Pancreas (tissue), 10 donors: Measurements from ENCODE around the gene LRRC56. TPM values are rescaled to one million over a fixed set of nuclear protein-coding genes. Genes with fewer than 3 reads are reported as not detected.

Source experiments
- ATAC-seq, 4 donors: fragments of 200-7000 bp; cut with Tn5 transposase; one replicate each; pipeline versions ENCODE4 v1.8.0 to v1.9.1; 2020; ENCODE audit warnings: mild to moderate bottlenecking in 4 of 4, moderate library complexity in 4 of 4
- DNase-seq, 6 donors: peaks; one replicate each; pipeline ENCODE4 v3.0.0-alpha.2; 2020
- FAIRE-seq: peaks from 2 replicates; lab custom pipeline; 2012; peaks lifted over from hg19 to GRCh38; lab: Jason Lieb, UNC
- H3K27ac ChIP-seq, 4 donors: fragments of 200-600 bp; sonication (generic); 1 replicate in 3 of 4; 2 replicates in 1 of 4; pipeline versions ENCODE4 v1.5.0 to v1.8.0; 2020
- H3K27me3 ChIP-seq, 4 donors: fragments of 200-600 bp; one replicate each; pipeline ENCODE4 v1.8.0; 2021
- H3K36me3 ChIP-seq, 3 donors: fragments of 200-600 bp; sonication (generic) in 1 of 3; one replicate each; pipeline versions ENCODE4 v1.5.0 to v1.8.0; 2020 to 2021
- H3K4me1 ChIP-seq, 3 donors: fragments of 200-600 bp; one replicate each; pipeline ENCODE4 v1.8.0; 2021
- H3K4me3 ChIP-seq, 4 donors: fragments of 200-600 bp; sonication (generic) in 2 of 4; one replicate each; pipeline versions ENCODE4 v1.5.0 to v1.8.0; 2020 to 2021
- H3K9me3 ChIP-seq, 4 donors: fragments of 200-600 bp; one replicate each; pipeline ENCODE4 v1.8.0; 2021
- WGBS, 2 donors: extraction: QIAGEN DNeasy Blood & Tissue Kit; methylation state at CpG; one replicate each; pipeline ENCODE4 v1.1.7; 2013; 5-methylcytosine and 5-hydroxymethylcytosine counted together
- intact Hi-C, 3 donors: fragments of 100-400 bp; cut with DNase I; formaldehyde crosslinking; loops; one replicate each; pipeline versions ENCODE4 v1.11.1 to v1.14.2; 2022
- polyA plus RNA-seq, 2 donors: library from polyadenylated mRNA; stranded (reverse); fragments of 200-250 nt; gene quantifications; one replicate each; pipeline ENCODE4 v1.2.3, GENCODE V29; 2013
- total RNA-seq, 6 donors: library from RNA; stranded (reverse); fragmentation: NEBNext Ultra II Directional in 4 of 6; extraction: Animal tissue kit (Norgen Biotek cat#: 25700) in 4 of 6; gene quantifications; one replicate each; pipeline versions ENCODE4 v1.2.1 to v1.2.4, GENCODE V29; 2021 to 2023
- TF ChIP-seq, protein P1 (sequence below), 4 donors: fragments of 200-600 bp; sonication (generic) in 3 of 4; IDR thresholded peaks; one replicate each; pipeline versions ENCODE4 v1.5.0 to v1.8.0; 2021; ENCODE audit warnings: antibody characterized with exemption in 4 of 4
- donor health status: healthy with polysubstance abuse.
- donor health status: DM: no; HTN: no; CAD: no; lungs with moderate emphysema.
- donor health status: DM: no; HTN: no; CAD: no.
- donor health status: control.
- donor health status: control.
- donor health status: Bipolar disorder and iron deficiency.
- donor health status: DM: yes; HTN: yes; CAD: no.
- donor health status: DM: no; HTN: no; CAD: no.
- donor health status: DM: no; HTN: no; CAD: no.
- donor health status: DM: yes; HTN: yes; CAD: no.

LRRC56 gene
- total and polyA plus RNA-seq, 8 donors: 0.98 to 7.3 (median 1.8) TPM

DNA sequence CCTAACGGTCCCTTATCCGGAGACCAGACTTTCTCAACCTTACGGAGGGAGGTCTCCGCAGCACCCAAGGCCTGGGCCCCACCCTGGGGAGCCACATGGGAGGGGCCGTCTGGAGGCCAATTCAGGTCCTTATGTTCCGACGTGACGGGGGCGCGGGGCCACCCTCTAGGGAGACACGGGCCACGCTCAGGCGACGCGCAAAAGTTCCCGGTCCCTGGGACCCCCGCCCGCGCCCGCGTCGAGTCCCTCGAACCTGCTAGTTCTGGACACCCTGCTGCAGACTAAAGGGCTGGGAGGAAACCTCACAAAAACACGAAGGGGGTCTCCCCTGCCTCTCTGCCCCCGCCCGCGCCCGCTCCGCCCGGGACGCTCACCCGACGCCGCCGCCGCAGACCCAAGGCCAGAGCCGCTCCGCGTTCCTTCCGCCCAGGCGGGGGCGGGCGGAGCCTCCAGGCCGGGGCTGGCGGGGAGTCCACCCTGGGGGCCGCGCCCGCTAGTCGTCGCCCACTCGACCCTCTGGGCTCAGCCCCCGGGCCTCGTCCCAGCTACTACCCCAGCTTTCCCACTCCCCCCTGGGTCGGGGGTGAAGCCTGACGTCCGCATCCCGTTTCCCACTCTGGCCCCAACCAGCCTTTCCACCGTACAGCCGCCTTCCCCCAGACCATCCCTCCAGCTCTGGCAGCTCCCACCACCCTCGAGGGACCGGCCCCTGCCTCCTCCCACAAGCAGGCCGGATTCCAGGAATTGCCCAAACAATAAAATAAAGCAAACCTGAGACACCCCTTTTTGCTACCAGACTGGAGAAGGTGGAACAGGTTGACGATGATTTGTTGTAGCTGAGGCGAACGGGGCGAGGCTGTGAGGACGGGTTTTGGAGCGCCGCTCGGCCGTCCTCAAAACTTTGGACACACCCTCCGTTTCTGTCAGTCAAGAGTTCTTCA is 33.0 kb upstream of the LRRC56 start:
- H3K9me3 ChIP-seq: no peaks in the 10 kb centered on the region
- WGBS, 2 donors: 40 to 46% methylated on average over 65 to 72 of the region's 72 CpGs
- H3K4me3 ChIP-seq: peak overlapping the region; percentile 14 to 39 (median 18)
- intact Hi-C loops: no loop called here
- peak overlapping the region in 3 of 4 donors; percentile 5 to 50 (median 39) for H3K27ac ChIP-seq
- H3K4me1 ChIP-seq: peaks cover 5 to 16% (median 11%) of the 10 kb centered on the region in 3 donors
- TF ChIP-seq, protein P1, sequence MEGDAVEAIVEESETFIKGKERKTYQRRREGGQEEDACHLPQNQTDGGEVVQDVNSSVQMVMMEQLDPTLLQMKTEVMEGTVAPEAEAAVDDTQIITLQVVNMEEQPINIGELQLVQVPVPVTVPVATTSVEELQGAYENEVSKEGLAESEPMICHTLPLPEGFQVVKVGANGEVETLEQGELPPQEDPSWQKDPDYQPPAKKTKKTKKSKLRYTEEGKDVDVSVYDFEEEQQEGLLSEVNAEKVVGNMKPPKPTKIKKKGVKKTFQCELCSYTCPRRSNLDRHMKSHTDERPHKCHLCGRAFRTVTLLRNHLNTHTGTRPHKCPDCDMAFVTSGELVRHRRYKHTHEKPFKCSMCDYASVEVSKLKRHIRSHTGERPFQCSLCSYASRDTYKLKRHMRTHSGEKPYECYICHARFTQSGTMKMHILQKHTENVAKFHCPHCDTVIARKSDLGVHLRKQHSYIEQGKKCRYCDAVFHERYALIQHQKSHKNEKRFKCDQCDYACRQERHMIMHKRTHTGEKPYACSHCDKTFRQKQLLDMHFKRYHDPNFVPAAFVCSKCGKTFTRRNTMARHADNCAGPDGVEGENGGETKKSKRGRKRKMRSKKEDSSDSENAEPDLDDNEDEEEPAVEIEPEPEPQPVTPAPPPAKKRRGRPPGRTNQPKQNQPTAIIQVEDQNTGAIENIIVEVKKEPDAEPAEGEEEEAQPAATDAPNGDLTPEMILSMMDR (IDR thresholded peaks at IDR 0.05): no peak
- no peaks in the 10 kb centered on the region for H3K27me3 ChIP-seq
- peaks cover 6 to 16% (median 13%) of the 10 kb centered on the region in 3 donors for H3K36me3 ChIP-seq
- ATAC-seq (no peak), FAIRE-seq (no peak), DNase-seq (peak in 3 of 6 donors; percentile 39 to 80 (median 54))

DNA sequence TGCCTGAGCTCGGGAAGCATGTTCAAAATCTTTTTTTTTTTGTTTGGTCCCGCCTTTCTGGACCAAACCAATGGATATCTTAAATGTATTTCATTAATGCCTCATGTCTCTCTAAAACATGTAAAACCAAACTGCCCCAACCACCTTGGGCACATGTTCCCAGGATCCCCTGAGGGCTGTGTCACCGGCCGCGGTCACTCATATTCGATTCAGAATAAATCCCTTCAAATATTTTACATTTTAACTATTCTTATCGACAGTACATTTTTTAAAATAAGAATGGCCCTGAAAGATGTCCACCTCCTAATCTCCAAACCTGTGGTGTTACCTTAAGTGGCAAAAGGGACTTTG is 32.4 kb upstream of the LRRC56 start:
- H3K27me3 ChIP-seq: no peaks in the 10 kb centered on the region
- no peak for DNase-seq
- TF ChIP-seq, protein P1 (IDR thresholded peaks at IDR 0.05): no peak
- H3K36me3 ChIP-seq: peaks cover 3 to 9% (median 6%) of the 10 kb centered on the region in 3 donors
- H3K4me3 ChIP-seq: peak overlapping the region in 2 of 4 donors; percentile 14 to 39
- 79 to 82% methylated on average over 7 of the region's 7 CpGs for WGBS, 2 donors
- H3K27ac ChIP-seq: no peak overlapping the region
- FAIRE-seq: no peak
- peaks cover 5 to 16% (median 11%) of the 10 kb centered on the region in 3 donors for H3K4me1 ChIP-seq
- intact Hi-C loops: no loop called here
- no peaks in the 10 kb centered on the region for H3K9me3 ChIP-seq
- ATAC-seq: no peak

DNA sequence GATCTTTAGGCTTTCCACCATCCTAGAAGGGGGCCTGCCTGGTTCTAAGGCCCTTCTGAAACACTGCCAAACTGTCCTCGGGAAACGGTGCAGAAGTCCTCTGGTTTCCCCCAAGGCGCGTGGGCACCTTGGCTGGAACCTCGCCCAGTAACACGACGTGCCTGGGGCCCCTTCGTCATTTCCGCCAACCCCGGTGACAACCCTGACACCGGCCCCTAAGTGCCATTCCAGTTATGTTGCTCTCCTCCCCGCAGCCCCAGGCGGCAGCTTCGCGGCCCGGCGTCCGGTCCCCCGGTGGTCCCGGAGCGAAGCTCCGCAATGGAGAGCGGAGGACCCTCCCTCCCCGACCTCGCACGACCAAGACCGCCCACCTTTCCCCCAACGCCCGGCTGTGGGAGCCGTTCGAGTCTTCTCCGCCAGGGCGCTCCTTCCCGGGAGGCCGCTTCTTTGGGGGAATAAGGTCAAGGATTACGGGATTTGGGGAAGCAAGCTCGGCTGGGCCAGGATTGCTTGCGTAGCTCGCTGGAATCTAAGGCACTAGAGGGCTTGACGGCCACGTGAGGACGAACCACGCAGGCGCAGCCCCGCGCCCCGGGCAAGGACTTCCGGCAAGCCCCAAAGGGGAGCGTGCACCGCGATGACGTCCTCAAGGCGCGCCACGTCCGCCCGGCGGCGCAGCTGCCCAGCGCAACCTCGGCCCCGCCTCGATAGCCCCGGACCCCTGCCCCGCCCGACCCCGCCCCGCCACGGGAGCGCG is 30.9 kb upstream of the LRRC56 start:
- intact Hi-C loops: no loop called here

DNA sequence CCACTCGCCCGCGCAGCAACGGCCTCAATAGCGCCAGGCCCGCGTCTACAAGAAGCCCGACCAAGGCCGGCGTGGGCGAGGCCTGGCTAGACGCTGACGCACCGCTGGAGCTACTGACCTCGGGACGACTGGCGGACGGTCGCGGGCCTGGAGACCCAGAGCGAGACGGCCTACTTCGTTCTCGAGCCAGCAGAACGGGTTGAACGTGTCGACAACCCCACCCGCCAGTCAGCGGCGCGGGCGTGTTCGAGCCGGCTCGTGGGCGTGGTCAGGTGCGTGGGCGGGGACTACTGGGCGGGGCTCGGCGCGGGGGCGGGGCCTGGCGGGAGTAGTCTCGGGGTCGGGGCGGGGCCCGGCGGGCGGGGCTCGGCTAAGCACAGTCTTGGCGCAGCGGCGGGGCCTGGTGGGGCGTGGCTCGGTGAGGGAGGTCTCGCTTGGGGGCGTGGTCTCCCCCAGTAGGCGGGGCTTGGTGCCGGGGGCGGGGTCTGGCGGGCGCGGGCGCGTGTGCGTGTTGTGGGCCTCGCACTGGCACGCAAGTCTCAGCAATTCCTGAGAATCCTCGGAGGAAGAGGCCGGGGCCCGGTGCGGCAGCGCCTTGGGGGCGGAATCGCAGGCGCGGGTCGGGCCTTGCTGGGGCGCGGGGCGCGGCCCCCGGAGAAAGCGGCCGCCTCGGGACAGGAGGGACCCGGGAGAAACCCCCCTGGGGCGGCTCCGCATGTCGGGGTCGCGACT is 30.2 kb upstream of the LRRC56 start, which contains the start of gene RNH1:
Gene RNH1, minus strand, starts transcription at position 248 of the 732 bp plus-strand sequence. CDS start 5,080 bp downstream, outside the sequence.
- FAIRE-seq: no peak
- DNase-seq: peak; percentile 96 to 100 (median 99)
- Histone ChIP-seq H3K27ac (peak within 1 kb of the TSS; percentile 92 to 99 (median 96)), H3K4me3 (peak within 1 kb of the TSS; percentile 54 to 86 (median 59)), H3K27me3 (no peaks in the 10 kb centered on the region), H3K9me3 (no peaks in the 10 kb centered on the region), H3K36me3 (no peaks in the 10 kb centered on the region), H3K4me1 (peaks cover 5 to 16% (median 11%) of the 10 kb centered on the region in 3 donors)
- WGBS, 2 donors: 1% methylated on average over 60 to 93 of the region's 93 CpGs
- TF ChIP-seq, protein P1 (IDR thresholded peaks at IDR 0.05): no peak
- intact Hi-C loops: no loop called here
- peak; percentile 83 to 92 (median 88) for ATAC-seq

More for the DNA sequence above, 30.9 kb upstream of the LRRC56 start:
- H3K36me3 ChIP-seq: peaks cover 0 to 4% (median 0%) of the 10 kb centered on the region in 3 donors
- peak overlapping the region; percentile 92 to 99 (median 96) for H3K27ac ChIP-seq
- H3K4me3 ChIP-seq: peak overlapping the region; percentile 54 to 86 (median 59)
- peaks cover 5 to 16% (median 11%) of the 10 kb centered on the region in 3 donors for H3K4me1 ChIP-seq
- DNase-seq: peak; percentile 97 to 100 (median 98)
- 0% methylated on average over 71 of the region's 71 CpGs for WGBS, 2 donors
- no peak for FAIRE-seq
- TF ChIP-seq, protein P1 (IDR thresholded peaks at IDR 0.05): no peak
- no peaks in the 10 kb centered on the region for H3K9me3 ChIP-seq
- no peaks in the 10 kb centered on the region for H3K27me3 ChIP-seq
- peak; percentile 83 to 89 (median 88) for ATAC-seq
